Measurements from ENCODE around the gene TTC36.
"Not testable (repeated sequence)": the region's sequence is repeated elsewhere in the genome, so short reads cannot be mapped to it uniquely, and the experiment has no call there.

TTC36 gene

GRCh38 chr11:118532852-118533768 lies 5.8 kb downstream of the TTC36 start:
- no peak for DNase-seq

- DNase-seq, result no peak
These were observed 6.8 kb downstream of the TTC36 start for GRCh38 chr11:118533769-118534729.

- no peak for DNase-seq
These were observed 8.0 kb downstream of the TTC36 start for GRCh38 chr11:118535261-118535660.

- no peak for DNase-seq
These were observed 9.5 kb downstream of the TTC36 start for GRCh38 chr11:118536726-118537125.

GRCh38 chr11:118537409-118537980 lies 10.2 kb downstream of the TTC36 start:
- DNase-seq, result no peak

GRCh38 chr11:118544010-118544646 lies 16.9 kb downstream of the TTC36 start:
- DNase-seq, result no peak

- no peak for DNase-seq
These were observed 17.4 kb downstream of the TTC36 start for GRCh38 chr11:118544647-118545010.

- DNase-seq, result no peak
These were observed 18.3 kb downstream of the TTC36 start for GRCh38 chr11:118545533-118545932.

- DNase-seq, result no peak
These were observed 19.9 kb downstream of the TTC36 start for GRCh38 chr11:118547132-118547531.

- DNase-seq, result no peak
These were observed 25.1 kb downstream of the TTC36 start for GRCh38 chr11:118552341-118552740.

GRCh38 chr11:118560806-118561205 lies 33.5 kb downstream of the TTC36 start:
- DNase-seq, result no peak

- DNase-seq, result no peak
These were observed 37.8 kb downstream of the TTC36 start for GRCh38 chr11:118565051-118565450.

- no peak for DNase-seq
These were observed 42.4 kb downstream of the TTC36 start for GRCh38 chr11:118569670-118570069.

GRCh38 chr11:118570787-118571186 lies 43.5 kb downstream of the TTC36 start:
- DNase-seq, result no peak

GRCh38 chr11:118571701-118572060 lies 44.4 kb downstream of the TTC36 start:
- DNase-seq, result not testable (repeated sequence)

- peak; percentile 80 for DNase-seq
These were observed 45.0 kb downstream of the TTC36 start, which contains the start of gene ARCN1 for GRCh38 chr11:118572061-118572980. Gene ARCN1 (plus strand): TSS chr11:118572409. CDS start chr11:118572548, 139 bp downstream.

GRCh38 chr11:118572981-118573550 lies 45.8 kb downstream of the TTC36 start:
- DNase-seq, result no peak

GRCh38 chr11:118574636-118575035 lies 47.4 kb downstream of the TTC36 start:
- no peak for DNase-seq

- DNase-seq, result not testable (repeated sequence)
These were observed 50.7 kb downstream of the TTC36 start for GRCh38 chr11:118577995-118578394.

Measured in effector CD8-positive, alpha-beta T cell (primary cell).